ENCODE data around the gene UQCRC2.
"Not testable (repeated sequence)": the region's sequence is repeated elsewhere in the genome, so short reads cannot be mapped to it uniquely, and the experiment has no call there.

Gene UQCRC2

GRCh38 chr16:21984062-21984461, 30.9 kb downstream of the UQCRC2 start:
- FAIRE-seq, result no peak

DNA sequence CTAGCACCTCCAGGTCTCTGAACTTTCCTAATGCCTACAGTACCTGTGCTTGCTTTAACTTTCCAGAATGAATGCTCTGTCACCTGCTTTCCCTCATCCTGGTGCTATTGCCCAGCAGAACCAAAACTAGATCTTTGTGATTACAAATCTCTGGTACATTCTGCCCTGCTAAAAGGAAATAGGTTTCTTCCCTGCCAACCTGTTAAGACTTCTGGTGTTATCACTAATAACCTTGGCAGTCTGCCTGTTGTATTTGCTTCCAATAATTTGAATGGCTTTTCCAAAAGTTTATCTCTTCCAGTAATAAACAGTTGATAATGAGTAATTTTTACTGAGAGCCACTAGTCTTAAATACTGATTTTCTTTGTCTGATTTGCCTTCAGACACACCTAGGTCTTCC, 32.4 kb downstream of the UQCRC2 start:
- no peak for FAIRE-seq

GRCh38 chr16:21986692-21987246, 33.6 kb downstream of the UQCRC2 start:
- FAIRE-seq, result no peak

DNA sequence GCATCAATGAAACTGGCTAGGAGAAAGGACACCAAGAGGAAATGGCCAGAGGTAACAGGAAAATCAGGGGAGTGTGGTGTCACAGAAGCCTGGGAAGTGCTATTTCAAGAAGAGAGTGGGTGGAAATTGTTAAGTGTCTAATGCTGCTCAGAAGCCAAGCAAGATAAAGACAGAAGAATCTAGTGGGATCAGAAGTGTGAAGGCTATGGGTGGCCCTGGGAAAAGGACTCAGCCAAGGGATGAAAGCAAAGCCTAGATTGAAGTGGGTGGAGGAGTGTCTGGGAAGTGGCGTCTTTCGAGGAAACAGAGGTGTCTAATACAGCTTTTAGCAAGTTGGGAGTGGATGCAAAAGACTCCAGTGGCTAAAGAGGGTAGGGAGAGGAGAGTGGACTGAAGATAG, 34.3 kb downstream of the UQCRC2 start:
- no peak for FAIRE-seq

DNA sequence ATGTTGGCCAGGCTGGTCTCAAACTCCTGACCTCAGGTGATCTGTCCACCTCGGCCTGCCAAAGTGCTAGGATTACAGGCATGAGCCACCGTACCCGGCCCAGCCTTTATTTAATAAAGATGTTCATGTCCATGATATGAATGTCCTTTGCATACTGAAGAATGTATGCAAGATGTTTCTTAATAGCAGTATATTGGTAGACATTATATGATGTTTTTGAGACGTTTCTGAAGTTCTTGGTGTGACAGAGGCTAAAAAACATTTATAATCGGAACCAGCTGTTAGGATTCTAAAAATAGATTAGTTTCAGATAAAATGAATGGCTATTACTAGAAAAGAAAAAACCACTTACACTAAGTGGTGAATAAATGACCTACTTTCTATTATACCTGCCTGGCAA, 36.0 kb downstream of the UQCRC2 start:
- FAIRE-seq, result no peak

- peak; percentile 36 for FAIRE-seq
These were observed 36.6 kb downstream of the UQCRC2 start for GRCh38 chr16:21989751-21990150.

DNA sequence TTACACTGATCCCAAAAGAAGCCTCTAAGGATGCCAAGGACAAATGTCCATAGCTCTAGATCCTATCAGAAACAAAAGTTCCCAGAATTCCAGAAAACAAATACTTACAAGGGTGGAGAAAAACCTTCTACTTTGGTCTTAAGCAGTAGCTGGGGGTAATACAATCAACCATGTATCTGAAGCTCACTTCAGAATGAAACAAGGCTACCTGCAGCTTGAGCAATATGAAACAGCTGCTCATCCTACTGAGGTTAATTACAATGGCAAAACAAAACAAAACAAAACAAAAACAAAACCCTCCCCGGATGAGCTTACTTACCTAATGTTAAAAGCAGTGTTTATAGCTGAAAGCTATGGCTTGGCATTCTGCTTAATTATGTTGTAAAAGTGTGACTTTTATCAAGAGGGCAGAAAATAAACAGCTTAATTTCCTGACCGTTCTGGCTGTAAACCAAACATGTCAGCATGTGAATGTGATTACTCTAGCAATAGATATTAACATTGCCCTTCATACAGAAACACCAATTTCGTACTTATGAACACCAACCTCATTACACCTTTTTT, 37.3 kb downstream of the UQCRC2 start:
- peak; percentile 96 for FAIRE-seq

DNA sequence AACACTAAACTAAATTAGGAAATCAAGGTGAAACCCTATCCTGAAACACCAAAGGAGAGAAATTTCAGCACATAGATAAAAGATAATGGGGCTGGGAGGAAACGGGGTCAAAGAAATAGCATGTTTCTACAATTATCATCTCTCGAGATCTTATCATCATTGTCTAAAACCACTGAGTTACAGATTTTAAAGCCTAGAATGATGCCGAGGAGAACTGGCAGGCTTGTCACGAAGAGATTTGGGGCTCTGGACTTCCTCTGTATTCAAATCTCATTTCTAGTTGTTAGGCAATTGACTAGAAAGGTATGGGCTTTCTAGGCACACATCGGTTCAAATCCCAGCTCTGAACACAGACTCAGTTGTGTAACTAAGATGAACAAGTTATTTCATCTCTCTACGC, 38.5 kb downstream of the UQCRC2 start:
- no peak for FAIRE-seq

GRCh38 chr16:21994856-21995465, 41.8 kb downstream of the UQCRC2 start:
- FAIRE-seq, result no peak

DNA sequence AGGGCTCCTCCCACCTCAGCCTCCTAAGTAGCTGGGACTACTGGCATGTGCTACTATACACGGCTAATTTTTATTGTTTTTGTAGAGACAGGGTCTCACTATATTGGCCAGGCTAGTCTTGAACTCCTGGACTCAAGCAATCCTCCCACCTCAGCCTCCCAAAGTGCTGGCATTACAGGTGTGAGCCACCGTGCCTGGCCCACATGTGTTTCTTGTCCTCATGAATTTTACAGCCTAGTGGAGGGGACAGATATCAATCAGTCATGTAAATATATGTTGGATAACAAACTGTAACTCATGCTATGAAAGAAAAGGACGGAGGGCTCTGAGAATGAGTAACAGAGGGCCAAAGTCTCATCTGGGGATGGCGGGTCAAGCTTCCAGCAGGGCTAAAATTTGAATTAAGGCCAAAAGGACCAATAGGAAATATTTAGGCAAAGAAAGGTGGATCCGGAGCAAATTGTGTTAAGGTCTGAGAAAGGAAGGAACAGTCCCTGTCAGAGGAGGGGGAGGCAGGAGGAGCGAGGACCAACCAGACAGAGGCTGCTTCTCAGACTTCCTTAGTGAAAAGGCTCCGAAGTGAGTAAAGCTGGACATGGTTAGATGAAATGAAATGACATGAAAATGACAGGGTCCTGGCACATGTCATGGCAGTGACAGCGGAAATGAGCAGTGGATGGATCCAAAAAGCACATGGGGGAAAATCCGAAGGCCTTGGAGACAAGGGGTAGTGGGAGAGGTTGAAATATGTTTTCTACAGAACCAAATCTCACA, 43.9 kb downstream of the UQCRC2 start:
- no peak for FAIRE-seq

DNA sequence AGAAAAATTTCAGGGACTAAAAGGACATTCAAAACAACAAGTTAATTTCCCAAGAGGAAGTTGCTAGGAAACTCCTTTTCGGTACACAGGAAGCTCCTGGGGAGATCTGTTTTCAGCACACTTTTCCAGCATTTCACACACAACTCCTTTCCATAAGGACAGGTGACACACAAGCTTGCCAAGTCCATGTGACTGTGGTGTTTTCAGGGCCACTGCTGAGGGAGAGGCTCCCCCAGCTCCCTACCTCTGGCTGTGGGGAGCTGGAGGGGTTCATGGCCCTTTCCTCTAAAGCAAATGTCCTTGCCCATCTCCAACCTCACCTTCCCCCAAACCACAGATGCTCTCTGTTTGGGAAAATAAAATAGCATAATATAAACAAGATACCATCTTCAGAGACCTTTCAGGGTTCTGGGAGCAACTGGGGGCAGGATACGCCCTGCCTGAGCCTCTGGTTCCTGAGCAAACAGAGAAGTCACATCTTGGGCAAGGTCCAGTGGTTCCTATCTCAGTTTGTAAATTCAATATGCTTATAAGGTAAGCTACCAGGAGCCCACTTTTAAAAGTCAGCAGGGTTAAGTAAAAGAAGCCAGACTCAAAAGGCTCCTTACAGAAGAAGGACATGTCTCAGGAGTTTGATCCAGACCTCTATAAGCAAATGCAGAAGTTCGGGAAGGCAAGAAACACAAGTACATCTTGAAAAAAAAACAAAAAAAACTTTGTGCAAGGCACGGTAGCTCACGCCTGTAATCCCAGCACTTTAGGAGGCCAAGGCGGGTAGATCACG, 44.7 kb downstream of the UQCRC2 start:
- FAIRE-seq, result no peak

DNA sequence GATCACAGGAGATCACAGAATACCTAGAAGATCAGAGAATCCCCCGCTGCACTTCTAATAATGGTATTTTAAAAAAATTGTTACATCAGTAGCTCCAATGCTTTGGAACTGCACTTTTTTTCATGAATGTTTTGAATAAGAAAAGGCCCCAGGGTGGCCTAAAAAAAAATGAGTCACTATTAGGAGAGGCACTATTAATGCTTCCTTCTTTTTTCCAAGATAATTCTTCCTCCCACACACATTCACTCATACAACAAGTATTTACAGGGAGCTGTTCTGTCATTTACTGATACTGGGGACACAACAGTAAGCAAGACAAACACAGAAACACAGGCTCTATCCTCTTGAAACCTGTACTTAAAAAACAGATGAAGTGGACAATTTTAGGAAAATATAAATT, 48.4 kb downstream of the UQCRC2 start:
- no peak for FAIRE-seq

DNA sequence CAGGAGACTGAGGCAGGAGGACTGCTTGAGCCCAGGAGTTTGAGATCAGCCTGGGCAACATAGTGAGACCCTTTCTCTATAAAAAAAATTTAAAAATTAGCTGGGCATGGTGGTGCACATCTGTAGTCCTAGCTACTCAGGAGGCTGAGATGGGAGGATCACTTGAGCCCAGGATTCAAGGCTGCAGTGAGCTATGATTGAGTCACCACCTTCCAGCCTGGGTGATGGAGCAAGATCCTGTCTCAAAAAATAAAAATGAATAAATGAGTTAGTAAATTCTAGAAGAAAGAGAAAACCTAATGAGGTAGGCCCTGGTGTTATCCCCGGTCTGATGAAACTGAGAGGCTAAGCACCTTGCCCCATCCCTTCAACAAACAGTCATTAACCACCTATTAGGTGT, 48.9 kb downstream of the UQCRC2 start:
- FAIRE-seq, result not testable (repeated sequence)

DNA sequence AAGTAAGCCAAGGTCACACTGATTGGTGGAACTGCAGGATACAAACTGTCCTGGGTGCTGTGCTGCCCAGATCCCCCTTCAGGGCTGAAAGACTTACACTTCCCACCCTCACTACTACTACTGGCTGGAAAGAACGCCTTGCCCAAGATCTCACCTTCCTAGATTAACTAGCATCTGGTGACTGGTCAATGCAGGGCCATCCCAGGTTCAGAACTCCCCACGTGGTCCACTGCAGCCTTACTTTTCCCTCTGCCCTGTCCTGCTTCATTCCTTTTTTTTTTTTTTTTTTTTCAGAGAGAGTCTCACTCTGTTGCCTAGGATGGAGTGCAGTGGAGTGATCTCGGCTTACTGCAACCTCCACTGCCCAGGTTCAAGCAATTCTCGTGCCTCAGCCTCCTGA, 50.0 kb downstream of the UQCRC2 start:
- no peak for FAIRE-seq

DNA sequence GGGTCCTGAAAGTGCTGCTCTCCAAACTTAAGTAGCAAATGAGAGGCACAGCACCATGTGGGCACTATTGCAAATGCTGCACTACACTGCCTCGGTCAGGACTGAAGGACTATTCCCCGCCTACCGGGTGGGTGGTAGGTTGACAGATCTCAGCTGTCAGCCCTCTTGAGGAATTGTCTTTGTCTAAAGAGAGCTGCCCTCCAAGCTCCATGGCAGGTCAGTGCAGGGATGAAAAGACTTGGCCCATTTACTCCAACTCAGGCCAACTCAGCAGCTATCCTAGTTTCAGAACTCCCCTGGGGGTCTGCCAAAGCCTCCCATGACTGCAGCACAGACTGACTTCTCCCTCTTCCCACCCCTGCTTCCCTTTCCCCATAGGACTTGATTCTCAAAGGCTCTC, 51.2 kb downstream of the UQCRC2 start:
- FAIRE-seq, result no peak

DNA sequence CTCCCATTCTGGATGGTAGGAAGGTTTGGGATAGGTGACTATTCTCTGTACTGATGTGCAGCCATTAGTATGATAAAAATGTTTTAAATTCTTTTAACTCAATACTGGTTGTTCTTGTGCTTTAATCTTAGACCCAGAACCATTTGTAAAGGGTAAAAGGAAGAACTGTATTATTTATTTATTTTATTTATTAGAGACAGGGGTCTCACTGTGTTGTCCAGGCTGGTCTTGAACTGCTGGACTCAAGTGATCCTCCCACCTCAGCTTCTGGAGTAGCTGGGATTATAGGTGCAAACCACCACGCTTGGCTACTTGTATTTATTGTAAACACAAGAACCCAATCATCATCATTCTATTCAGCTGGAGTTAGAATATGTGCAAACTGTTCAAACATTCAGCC, 52.6 kb downstream of the UQCRC2 start:
- no peak for FAIRE-seq

DNA sequence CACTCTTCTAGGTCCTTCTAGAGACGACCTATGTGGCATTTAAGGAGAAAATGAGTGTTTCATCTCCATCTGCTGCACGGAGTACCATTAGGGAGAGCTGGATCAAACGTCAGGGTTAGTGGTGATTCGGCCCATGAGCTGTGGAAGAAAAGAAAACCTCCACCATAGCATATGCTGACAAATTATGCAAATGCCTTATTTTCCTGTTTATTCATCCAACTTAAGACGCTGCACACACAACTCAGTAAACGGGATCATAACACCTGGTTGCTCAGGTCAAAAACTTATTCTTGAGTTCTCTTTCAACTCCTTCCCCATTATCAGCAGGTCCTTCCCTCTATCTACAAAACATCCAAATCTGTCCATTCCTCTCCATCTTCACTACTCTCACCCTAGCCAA, 53.5 kb downstream of the UQCRC2 start:
- FAIRE-seq, result no peak

- FAIRE-seq, result no peak
These were observed 54.0 kb downstream of the UQCRC2 start for GRCh38 chr16:22007159-22007508.

- FAIRE-seq, result no peak
These were observed 54.5 kb downstream of the UQCRC2 start, which contains the start of gene MOSMO for GRCh38 chr16:22007509-22008214. MOSMO (plus strand) TSS chr16:22008111; CDS start chr16:22008302, 191 bp downstream.

DNA sequence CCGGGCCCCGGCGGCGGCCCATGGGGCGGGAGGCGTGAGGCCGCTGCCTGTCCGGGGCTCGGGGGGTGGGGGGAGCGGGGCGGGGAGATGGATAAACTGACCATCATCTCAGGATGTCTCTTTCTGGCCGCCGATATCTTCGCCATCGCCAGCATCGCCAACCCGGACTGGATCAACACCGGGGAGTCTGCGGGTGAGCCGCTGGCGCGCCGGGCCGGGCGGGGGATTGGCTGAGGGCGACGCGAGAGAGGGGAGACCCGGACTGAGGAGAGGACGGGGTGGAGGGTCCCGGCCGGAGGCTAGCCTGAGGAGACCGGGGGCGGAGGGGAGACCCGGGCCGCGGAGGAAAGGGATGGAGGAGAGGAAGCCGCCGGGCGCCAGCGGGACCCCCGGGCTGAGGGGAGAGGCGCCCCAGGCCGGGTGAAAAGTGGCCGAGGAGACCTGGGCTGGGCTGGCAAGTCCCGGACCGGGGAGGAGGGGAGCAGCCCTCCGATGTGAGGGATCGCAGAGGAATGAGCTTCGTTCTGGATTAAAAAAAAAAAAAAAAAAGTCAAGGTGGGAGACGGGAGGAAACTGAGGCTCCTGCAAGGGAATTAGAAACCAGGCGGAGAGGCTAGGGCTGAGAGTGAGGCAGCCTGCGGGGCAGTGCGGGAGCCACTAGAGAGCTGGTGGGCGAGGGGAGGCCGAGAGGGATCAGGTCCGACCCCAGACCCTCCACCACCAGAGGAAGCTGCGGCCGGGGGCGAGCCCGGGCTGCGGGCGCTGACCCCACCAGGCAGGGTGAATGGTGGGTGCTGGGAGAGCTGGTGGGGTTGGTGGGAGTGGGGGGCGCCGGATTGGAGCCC, 55.3 kb downstream of the UQCRC2 start:
- no peak for FAIRE-seq

DNA sequence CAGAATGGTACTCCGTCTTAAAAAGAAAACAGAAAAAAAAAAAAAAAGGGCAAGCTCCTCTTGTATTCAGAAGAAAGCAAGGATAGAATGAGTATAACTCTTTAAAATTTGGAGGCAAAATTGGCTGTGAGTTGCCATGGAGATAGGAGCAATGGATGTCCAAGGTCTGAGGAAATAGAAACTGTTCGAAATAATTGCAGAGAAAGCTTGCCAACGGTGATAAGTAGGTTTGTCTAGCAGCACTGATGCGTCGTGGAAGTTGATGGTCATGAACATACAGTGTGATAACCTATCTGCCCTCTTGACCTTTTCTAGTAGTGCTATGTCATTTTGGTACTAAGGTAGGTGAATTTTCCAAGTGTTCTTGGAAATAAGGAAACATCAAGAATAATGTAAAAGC, 57.7 kb downstream of the UQCRC2 start:
- FAIRE-seq, result no peak

- FAIRE-seq, result peak; percentile 11
These were observed 59.1 kb downstream of the UQCRC2 start for GRCh38 chr16:22012241-22012640.
